ENCODE measurements around the gene OLFM3.

OLFM3 gene

DNA sequence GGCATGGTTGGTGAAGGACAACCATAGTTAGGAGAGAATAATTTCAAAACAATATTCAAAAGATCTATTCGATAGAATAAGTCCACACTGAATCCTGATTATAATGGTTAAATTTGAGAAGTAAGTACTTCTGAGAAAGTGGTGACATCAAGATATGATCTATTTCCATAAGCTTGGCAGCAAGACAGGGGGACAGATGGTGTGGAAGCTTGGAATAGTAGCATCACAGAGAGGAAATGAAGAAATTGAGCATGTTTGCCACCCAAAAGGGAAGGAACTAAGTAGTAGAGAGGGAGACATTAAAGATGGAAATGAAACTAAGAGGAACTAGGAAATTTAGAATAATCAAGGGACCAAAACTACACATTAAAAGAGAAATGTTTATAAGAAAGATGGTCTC is 94.5 kb downstream of the OLFM3 start:
- Histone ChIP-seq H3K79me2 (ENCODE audit: insufficient read depth, low read length) (no peaks in the 10 kb centered on the region), H3K9me2 (replicated peaks; ENCODE audit: insufficient read depth, low read length) (no peaks in the 10 kb centered on the region), H3F3A (ENCODE audit: insufficient read depth) (no peaks in the 10 kb centered on the region), H3K27ac (ENCODE audit: low read depth, low read length) (no peak overlapping the region), H2AFZ (ENCODE audit: low read depth, low read length, severe bottlenecking) (no peak overlapping the region), H4K20me1 (ENCODE audit: low read depth, low read length) (no peaks in the 10 kb centered on the region), H3K4me3 (ENCODE audit: insufficient read depth, low read length, poor library complexity, severe bottlenecking) (no peak overlapping the region), H3K9ac (ENCODE audit: low read length) (no peak overlapping the region), H3K27me3 (ENCODE audit: low read length) (no peaks in the 10 kb centered on the region), H3K4me2 (ENCODE audit: low read depth, low read length, poor library complexity, severe bottlenecking) (no peak overlapping the region), H3K9me3 (ENCODE audit: insufficient read depth, low read length) (no peaks in the 10 kb centered on the region), H3K36me3 (ENCODE audit: low read length) (no peaks in the 10 kb centered on the region)
- TF ChIP-seq EZH2phosphoT487 (conservative IDR thresholded peaks at IDR 0.05; ENCODE audit: low read length) = no peak

DNA sequence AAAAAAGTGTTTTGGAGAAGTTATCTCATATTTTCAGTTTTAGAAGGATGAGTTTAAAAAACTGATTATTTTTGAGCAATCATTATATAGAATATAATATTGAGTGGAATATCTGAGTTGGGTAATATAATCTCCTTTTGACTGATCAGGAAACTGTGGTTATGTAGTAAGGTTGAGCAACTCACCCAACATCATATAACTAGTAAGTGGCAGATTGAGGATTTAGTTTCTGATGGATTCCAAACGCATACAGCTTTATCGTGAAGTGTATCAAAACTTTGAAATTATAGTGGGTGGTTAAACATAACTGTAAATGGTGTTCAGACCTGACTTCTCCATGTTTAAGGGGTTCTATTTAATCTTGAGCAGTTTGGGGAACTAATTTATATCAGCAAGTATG is 98.6 kb downstream of the OLFM3 start:
- H3K9me3 ChIP-seq (ENCODE audit: insufficient read depth, low read length) = no peaks in the 10 kb centered on the region
- no peaks in the 10 kb centered on the region for H3K79me2 ChIP-seq (ENCODE audit: insufficient read depth, low read length)
- H2AFZ ChIP-seq (ENCODE audit: low read depth, low read length, severe bottlenecking) = no peak overlapping the region
- no peak overlapping the region for H3K27ac ChIP-seq (ENCODE audit: low read depth, low read length)
- H3K9me2 ChIP-seq (replicated peaks; ENCODE audit: insufficient read depth, low read length) = no peaks in the 10 kb centered on the region
- H3K9ac ChIP-seq (ENCODE audit: low read length) = no peak overlapping the region
- H3K27me3 ChIP-seq (ENCODE audit: low read length) = no peaks in the 10 kb centered on the region
- H3K4me2 ChIP-seq (ENCODE audit: low read depth, low read length, poor library complexity, severe bottlenecking) = no peak overlapping the region
- no peaks in the 10 kb centered on the region for H4K20me1 ChIP-seq (ENCODE audit: low read depth, low read length)
- H3K36me3 ChIP-seq (ENCODE audit: low read length) = no peaks in the 10 kb centered on the region
- H3K4me3 ChIP-seq (ENCODE audit: insufficient read depth, low read length, poor library complexity, severe bottlenecking) = no peak overlapping the region
- H3F3A ChIP-seq (ENCODE audit: insufficient read depth) = no peaks in the 10 kb centered on the region
- TF ChIP-seq, protein P1, sequence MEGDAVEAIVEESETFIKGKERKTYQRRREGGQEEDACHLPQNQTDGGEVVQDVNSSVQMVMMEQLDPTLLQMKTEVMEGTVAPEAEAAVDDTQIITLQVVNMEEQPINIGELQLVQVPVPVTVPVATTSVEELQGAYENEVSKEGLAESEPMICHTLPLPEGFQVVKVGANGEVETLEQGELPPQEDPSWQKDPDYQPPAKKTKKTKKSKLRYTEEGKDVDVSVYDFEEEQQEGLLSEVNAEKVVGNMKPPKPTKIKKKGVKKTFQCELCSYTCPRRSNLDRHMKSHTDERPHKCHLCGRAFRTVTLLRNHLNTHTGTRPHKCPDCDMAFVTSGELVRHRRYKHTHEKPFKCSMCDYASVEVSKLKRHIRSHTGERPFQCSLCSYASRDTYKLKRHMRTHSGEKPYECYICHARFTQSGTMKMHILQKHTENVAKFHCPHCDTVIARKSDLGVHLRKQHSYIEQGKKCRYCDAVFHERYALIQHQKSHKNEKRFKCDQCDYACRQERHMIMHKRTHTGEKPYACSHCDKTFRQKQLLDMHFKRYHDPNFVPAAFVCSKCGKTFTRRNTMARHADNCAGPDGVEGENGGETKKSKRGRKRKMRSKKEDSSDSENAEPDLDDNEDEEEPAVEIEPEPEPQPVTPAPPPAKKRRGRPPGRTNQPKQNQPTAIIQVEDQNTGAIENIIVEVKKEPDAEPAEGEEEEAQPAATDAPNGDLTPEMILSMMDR (IDR thresholded peaks at IDR 0.05; ENCODE audit: insufficient read depth, low read length, poor library complexity, severe bottlenecking) = no peak
- TF ChIP-seq EZH2phosphoT487 (conservative IDR thresholded peaks at IDR 0.05; ENCODE audit: low read length) = no peak

DNA sequence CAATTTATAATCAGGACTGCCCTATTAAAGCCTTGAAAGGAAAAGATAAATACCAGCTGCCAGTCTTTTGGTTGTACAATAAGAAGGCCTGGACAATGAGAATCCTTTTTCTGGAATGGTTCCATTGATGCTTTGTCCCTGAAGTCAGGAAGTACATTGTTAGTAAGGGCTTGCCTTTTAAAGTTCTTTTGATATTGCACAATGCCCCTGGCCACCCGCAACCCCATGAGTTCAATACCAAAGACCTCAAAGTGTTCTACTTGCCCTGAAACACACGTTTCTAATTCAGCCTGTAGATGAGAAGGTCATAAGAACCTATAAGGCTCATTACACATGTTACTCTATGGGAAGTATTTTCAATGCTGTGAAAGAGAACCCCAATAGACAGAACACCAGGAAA is 112.1 kb downstream of the OLFM3 start:
- no peak for TF ChIP-seq EZH2phosphoT487 (conservative IDR thresholded peaks at IDR 0.05; ENCODE audit: low read length)
- TF ChIP-seq, protein P1 (IDR thresholded peaks at IDR 0.05; ENCODE audit: insufficient read depth, low read length, poor library complexity, severe bottlenecking) = no peak
- Histone ChIP-seq H3K27ac (ENCODE audit: low read depth, low read length) (no peak overlapping the region), H3K4me2 (ENCODE audit: low read depth, low read length, poor library complexity, severe bottlenecking) (no peak overlapping the region), H3K36me3 (ENCODE audit: low read length) (no peaks in the 10 kb centered on the region), H3K79me2 (ENCODE audit: insufficient read depth, low read length) (no peaks in the 10 kb centered on the region), H2AFZ (ENCODE audit: low read depth, low read length, severe bottlenecking) (no peak overlapping the region), H3K4me3 (ENCODE audit: insufficient read depth, low read length, poor library complexity, severe bottlenecking) (no peak overlapping the region), H4K20me1 (ENCODE audit: low read depth, low read length) (no peaks in the 10 kb centered on the region), H3K27me3 (ENCODE audit: low read length) (no peaks in the 10 kb centered on the region), H3K9me3 (ENCODE audit: insufficient read depth, low read length) (no peaks in the 10 kb centered on the region), H3F3A (ENCODE audit: insufficient read depth) (no peaks in the 10 kb centered on the region), H3K9me2 (replicated peaks; ENCODE audit: insufficient read depth, low read length) (no peaks in the 10 kb centered on the region), H3K9ac (ENCODE audit: low read length) (no peak overlapping the region)

DNA sequence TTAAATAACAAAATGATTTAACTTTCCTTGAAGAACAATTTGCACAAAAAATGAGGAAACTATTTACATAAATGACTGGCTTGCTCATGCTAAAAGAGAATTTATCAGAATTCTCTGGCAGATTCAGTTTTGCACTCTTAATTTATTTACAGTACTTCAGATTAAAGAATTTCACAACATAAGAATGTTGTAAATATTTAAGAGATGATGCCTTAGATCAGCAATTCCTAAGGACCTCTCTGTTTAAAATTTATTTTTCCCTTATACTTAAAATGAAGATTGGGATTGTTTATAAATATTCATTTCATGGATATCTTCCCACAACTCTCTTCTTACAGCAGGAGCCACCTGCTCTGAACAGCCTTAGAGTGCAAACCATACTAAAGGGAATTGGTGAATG is 120.8 kb downstream of the OLFM3 start:
- no peaks in the 10 kb centered on the region for H3F3A ChIP-seq (ENCODE audit: insufficient read depth)
- H3K9me3 ChIP-seq (ENCODE audit: insufficient read depth, low read length) = no peaks in the 10 kb centered on the region
- no peak overlapping the region for H2AFZ ChIP-seq (ENCODE audit: low read depth, low read length, severe bottlenecking)
- H3K9me2 ChIP-seq (replicated peaks; ENCODE audit: insufficient read depth, low read length) = no peaks in the 10 kb centered on the region
- H4K20me1 ChIP-seq (ENCODE audit: low read depth, low read length) = no peaks in the 10 kb centered on the region
- no peaks in the 10 kb centered on the region for H3K79me2 ChIP-seq (ENCODE audit: insufficient read depth, low read length)
- no peaks in the 10 kb centered on the region for H3K27me3 ChIP-seq (ENCODE audit: low read length)
- H3K36me3 ChIP-seq (ENCODE audit: low read length) = no peaks in the 10 kb centered on the region
- no peak overlapping the region for H3K4me2 ChIP-seq (ENCODE audit: low read depth, low read length, poor library complexity, severe bottlenecking)
- H3K4me3 ChIP-seq (ENCODE audit: insufficient read depth, low read length, poor library complexity, severe bottlenecking) = no peak overlapping the region
- H3K27ac ChIP-seq (ENCODE audit: low read depth, low read length) = no peak overlapping the region
- TF ChIP-seq, protein P1 (IDR thresholded peaks at IDR 0.05; ENCODE audit: insufficient read depth, low read length, poor library complexity, severe bottlenecking) = no peak
- no peak for TF ChIP-seq EZH2phosphoT487 (conservative IDR thresholded peaks at IDR 0.05; ENCODE audit: low read length)
- no peak overlapping the region for H3K9ac ChIP-seq (ENCODE audit: low read length)

All from SU-DHL-6 (cell line).